ENCODE measurements around the gene SORT1. TPM values are rescaled to one million over a fixed set of nuclear protein-coding genes. Genes with fewer than 3 reads are reported as not detected.

Gene SORT1
- polyA plus RNA-seq, 1 of the 3 experiments (the other 2 are of a cell fraction) = 8.5 TPM

DNA sequence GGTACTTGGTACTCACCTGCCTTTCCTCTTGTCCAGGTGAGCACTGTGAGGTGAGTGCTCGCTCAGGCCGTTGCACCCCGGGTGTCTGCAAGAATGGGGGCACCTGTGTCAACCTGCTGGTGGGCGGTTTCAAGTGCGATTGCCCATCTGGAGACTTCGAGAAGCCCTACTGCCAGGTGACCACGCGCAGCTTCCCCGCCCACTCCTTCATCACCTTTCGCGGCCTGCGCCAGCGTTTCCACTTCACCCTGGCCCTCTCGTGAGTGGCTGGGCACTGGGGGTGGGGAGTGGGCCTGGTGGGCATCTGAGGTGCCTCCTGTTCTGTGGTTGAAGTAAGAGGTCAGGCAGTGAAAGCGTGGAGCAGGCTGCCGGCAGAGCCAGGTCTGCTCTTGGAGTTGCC lies 136.7 kb downstream of the SORT1 start:
- no peak overlapping the region for H3K4me3 ChIP-seq (ENCODE audit: low read depth in 2 of 2, low read length in 1 of 2)
- peaks cover 0 to 5% of the 10 kb centered on the region in 2 experiments for H3K36me3 ChIP-seq (replicated peaks in 1 of 2; ENCODE audit: control insufficient read depth in 1 of 2, insufficient read depth in 2 of 2, low read length in 1 of 2)
- H3K4me1 ChIP-seq (ENCODE audit: control insufficient read depth in 1 of 2, insufficient read depth in 2 of 2, low read depth in 1 of 2, low read length in 1 of 2) = peaks cover 0 to 25% of the 10 kb centered on the region in 2 experiments; a peak in 2 of 4 replicates
- ChIA-PET POLR2A (no interaction called here), CTCF (interaction anchor here (0.6 to 2.1 kb wide), 4 partner anchors 60 to 271 kb away, joined by 3 to 5 read pairs (median 3); no protein-coding TSS in a partner anchor)
- TF ChIP-seq NFIC (IDR thresholded peaks at IDR 0.05; ENCODE audit: borderline replicate concordance) = no peak
- TF ChIP-seq EZH2phosphoT487 (IDR thresholded peaks at IDR 0.05; ENCODE audit: borderline replicate concordance, low read depth) = no peak
- TF ChIP-seq, protein P1, sequence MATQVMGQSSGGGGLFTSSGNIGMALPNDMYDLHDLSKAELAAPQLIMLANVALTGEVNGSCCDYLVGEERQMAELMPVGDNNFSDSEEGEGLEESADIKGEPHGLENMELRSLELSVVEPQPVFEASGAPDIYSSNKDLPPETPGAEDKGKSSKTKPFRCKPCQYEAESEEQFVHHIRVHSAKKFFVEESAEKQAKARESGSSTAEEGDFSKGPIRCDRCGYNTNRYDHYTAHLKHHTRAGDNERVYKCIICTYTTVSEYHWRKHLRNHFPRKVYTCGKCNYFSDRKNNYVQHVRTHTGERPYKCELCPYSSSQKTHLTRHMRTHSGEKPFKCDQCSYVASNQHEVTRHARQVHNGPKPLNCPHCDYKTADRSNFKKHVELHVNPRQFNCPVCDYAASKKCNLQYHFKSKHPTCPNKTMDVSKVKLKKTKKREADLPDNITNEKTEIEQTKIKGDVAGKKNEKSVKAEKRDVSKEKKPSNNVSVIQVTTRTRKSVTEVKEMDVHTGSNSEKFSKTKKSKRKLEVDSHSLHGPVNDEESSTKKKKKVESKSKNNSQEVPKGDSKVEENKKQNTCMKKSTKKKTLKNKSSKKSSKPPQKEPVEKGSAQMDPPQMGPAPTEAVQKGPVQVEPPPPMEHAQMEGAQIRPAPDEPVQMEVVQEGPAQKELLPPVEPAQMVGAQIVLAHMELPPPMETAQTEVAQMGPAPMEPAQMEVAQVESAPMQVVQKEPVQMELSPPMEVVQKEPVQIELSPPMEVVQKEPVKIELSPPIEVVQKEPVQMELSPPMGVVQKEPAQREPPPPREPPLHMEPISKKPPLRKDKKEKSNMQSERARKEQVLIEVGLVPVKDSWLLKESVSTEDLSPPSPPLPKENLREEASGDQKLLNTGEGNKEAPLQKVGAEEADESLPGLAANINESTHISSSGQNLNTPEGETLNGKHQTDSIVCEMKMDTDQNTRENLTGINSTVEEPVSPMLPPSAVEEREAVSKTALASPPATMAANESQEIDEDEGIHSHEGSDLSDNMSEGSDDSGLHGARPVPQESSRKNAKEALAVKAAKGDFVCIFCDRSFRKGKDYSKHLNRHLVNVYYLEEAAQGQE (IDR thresholded peaks at IDR 0.05; ENCODE audit: low read depth, low read length) = no peak
- no peak for TF ChIP-seq SMC3 (IDR thresholded peaks at IDR 0.05; ENCODE audit: low read depth, low read length)
- no peak for TF ChIP-seq CHD2 (IDR thresholded peaks at IDR 0.05; ENCODE audit: low read length, partially characterized antibody)
- no peak for TF ChIP-seq TAF1 (IDR thresholded peaks at IDR 0.05; ENCODE audit: borderline replicate concordance, low read depth, low read length)
- no peak for TF ChIP-seq POLR2AphosphoS5 (IDR thresholded peaks at IDR 0.05; ENCODE audit: low read depth, low read length)
- TF ChIP-seq RAD21 (IDR thresholded peaks at IDR 0.05; ENCODE audit: low read length) = no peak
- TF ChIP-seq, protein P2, sequence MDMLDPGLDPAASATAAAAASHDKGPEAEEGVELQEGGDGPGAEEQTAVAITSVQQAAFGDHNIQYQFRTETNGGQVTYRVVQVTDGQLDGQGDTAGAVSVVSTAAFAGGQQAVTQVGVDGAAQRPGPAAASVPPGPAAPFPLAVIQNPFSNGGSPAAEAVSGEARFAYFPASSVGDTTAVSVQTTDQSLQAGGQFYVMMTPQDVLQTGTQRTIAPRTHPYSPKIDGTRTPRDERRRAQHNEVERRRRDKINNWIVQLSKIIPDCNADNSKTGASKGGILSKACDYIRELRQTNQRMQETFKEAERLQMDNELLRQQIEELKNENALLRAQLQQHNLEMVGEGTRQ (IDR thresholded peaks at IDR 0.05; ENCODE audit: borderline replicate concordance, low read depth, low read length) = no peak
- TF ChIP-seq MXI1 (IDR thresholded peaks at IDR 0.05; ENCODE audit: low read depth, low read length) = no peak
- no peak for TF ChIP-seq TCF12 (IDR thresholded peaks at IDR 0.05)
- TF ChIP-seq FOXJ3 (CRISPR knock-in tag; IDR thresholded peaks at IDR 0.05) = no peak
- TF ChIP-seq NRF1 (IDR thresholded peaks at IDR 0.05; ENCODE audit: low read depth, low read length) = no peak
- TF ChIP-seq GABPA (IDR thresholded peaks at IDR 0.05; ENCODE audit: low read depth) = no peak
- TF ChIP-seq, protein P3, sequence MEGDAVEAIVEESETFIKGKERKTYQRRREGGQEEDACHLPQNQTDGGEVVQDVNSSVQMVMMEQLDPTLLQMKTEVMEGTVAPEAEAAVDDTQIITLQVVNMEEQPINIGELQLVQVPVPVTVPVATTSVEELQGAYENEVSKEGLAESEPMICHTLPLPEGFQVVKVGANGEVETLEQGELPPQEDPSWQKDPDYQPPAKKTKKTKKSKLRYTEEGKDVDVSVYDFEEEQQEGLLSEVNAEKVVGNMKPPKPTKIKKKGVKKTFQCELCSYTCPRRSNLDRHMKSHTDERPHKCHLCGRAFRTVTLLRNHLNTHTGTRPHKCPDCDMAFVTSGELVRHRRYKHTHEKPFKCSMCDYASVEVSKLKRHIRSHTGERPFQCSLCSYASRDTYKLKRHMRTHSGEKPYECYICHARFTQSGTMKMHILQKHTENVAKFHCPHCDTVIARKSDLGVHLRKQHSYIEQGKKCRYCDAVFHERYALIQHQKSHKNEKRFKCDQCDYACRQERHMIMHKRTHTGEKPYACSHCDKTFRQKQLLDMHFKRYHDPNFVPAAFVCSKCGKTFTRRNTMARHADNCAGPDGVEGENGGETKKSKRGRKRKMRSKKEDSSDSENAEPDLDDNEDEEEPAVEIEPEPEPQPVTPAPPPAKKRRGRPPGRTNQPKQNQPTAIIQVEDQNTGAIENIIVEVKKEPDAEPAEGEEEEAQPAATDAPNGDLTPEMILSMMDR (IDR thresholded peaks at IDR 0.05) = no peak
- TF ChIP-seq, protein P4, sequence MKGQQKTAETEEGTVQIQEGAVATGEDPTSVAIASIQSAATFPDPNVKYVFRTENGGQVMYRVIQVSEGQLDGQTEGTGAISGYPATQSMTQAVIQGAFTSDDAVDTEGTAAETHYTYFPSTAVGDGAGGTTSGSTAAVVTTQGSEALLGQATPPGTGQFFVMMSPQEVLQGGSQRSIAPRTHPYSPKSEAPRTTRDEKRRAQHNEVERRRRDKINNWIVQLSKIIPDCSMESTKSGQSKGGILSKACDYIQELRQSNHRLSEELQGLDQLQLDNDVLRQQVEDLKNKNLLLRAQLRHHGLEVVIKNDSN (IDR thresholded peaks at IDR 0.05; ENCODE audit: borderline replicate concordance, low read depth) = no peak
- no peak for TF ChIP-seq JUND (IDR thresholded peaks at IDR 0.05)
- TF ChIP-seq RCOR1 (IDR thresholded peaks at IDR 0.05; ENCODE audit: low read length) = no peak
- no peak for TF ChIP-seq YY1 (IDR thresholded peaks at IDR 0.05; ENCODE audit: low read depth)
- no peak for TF ChIP-seq FOXM1 (IDR thresholded peaks at IDR 0.05; ENCODE audit: low read depth)
- no peak overlapping the region for H2AFZ ChIP-seq (ENCODE audit: low read depth)
- 95% methylated on average over 12 of the region's 16 CpGs for WGBS (ENCODE audit: low lambda C conversion rate)
- no peaks in the 10 kb centered on the region for H3K27me3 ChIP-seq (ENCODE audit: insufficient read depth)
- no peaks in the 10 kb centered on the region for H3K9me3 ChIP-seq
- H3F3A ChIP-seq (replicated peaks; ENCODE audit: insufficient read depth) = no peaks in the 10 kb centered on the region
- H3K9me2 ChIP-seq = no peaks in the 10 kb centered on the region
- H3K27ac ChIP-seq (ENCODE audit: low read depth in 2 of 2, low read length in 1 of 2) = no peak overlapping the region
- DNase-seq = no peak
- H4K20me1 ChIP-seq (ENCODE audit: insufficient read depth) = no peaks in the 10 kb centered on the region
- H3K9ac ChIP-seq = no peak overlapping the region
- no peak overlapping the region for H3K4me2 ChIP-seq
- H3K79me2 ChIP-seq (ENCODE audit: insufficient read depth) = no peaks in the 10 kb centered on the region
